ENCODE results near the gene AGPAT3.

Gene AGPAT3

GRCh38 chr21:43864962-43865539 is at the start of gene AGPAT3:
AGPAT3 (plus strand) TSS chr21:43865223; CDS start chr21:43959682, 94,459 bp downstream.
- ChIA-PET CTCF (no interaction called here), POLR2A (no interaction called here)
- H3K4me3 ChIP-seq (ENCODE audit: low read depth, low read length): peak within 1 kb of the TSS; percentile 63
- DNase-seq (ENCODE audit: low read depth, low spot score): no peak
- TF ChIP-seq CTCF (IDR thresholded peaks at IDR 0.05; ENCODE audit: insufficient read depth, low read length, missing control alignments): no peak

GRCh38 chr21:43815991-43816390 is 49.0 kb upstream of the AGPAT3 start:
- CTCF ChIA-PET: interaction anchor here (1.3 kb wide), 1 partner anchor 27 kb away, joined by 5 read pairs; the partner anchor contains the start of gene RRP1
- DNase-seq (ENCODE audit: low read depth, low spot score): no peak
- no peak overlapping the region for H3K4me3 ChIP-seq (ENCODE audit: low read depth, low read length)
- POLR2A ChIA-PET: no interaction called here
- TF ChIP-seq CTCF (IDR thresholded peaks at IDR 0.05; ENCODE audit: insufficient read depth, low read length, missing control alignments): no peak

GRCh38 chr21:43816611-43817071 is 48.4 kb upstream of the AGPAT3 start:
- CTCF ChIA-PET: interaction anchor here (1.3 kb wide), 1 partner anchor 27 kb away, joined by 5 read pairs; the partner anchor contains the start of gene RRP1
- POLR2A ChIA-PET: no interaction called here
- no peak for TF ChIP-seq CTCF (IDR thresholded peaks at IDR 0.05; ENCODE audit: insufficient read depth, low read length, missing control alignments)

GRCh38 chr21:43817157-43818086 is 47.6 kb upstream of the AGPAT3 start:
- no peak for TF ChIP-seq CTCF (IDR thresholded peaks at IDR 0.05; ENCODE audit: insufficient read depth, low read length, missing control alignments)
- POLR2A ChIA-PET: no interaction called here
- no peak for DNase-seq (ENCODE audit: low read depth, low spot score)
- CTCF ChIA-PET: interaction anchor here (1.3 to 1.8 kb wide), 4 partner anchors 11 to 158 kb away, joined by 3 to 7 read pairs (median 4); partner anchors contain the start of gene RRP1
- no peak overlapping the region for H3K4me3 ChIP-seq (ENCODE audit: low read depth, low read length)

More at GRCh38 chr21:43816611-43817071, 48.4 kb upstream of the AGPAT3 start:
- no peak overlapping the region for H3K4me3 ChIP-seq (ENCODE audit: low read depth, low read length)
- DNase-seq (ENCODE audit: low read depth, low spot score): no peak

GRCh38 chr21:43818685-43819084 is 46.3 kb upstream of the AGPAT3 start:
- POLR2A ChIA-PET: no interaction called here
- CTCF ChIA-PET: interaction anchor here (0.7 to 1.8 kb wide), 4 partner anchors 10 to 157 kb away, joined by 3 to 7 read pairs (median 4); no protein-coding TSS in a partner anchor
- H3K4me3 ChIP-seq (ENCODE audit: low read depth, low read length): no peak overlapping the region
- no peak for TF ChIP-seq CTCF (IDR thresholded peaks at IDR 0.05; ENCODE audit: insufficient read depth, low read length, missing control alignments)
- DNase-seq (ENCODE audit: low read depth, low spot score): no peak
